Measurements from ENCODE around the gene OR10X1. TPM values are rescaled to one million over a fixed set of nuclear protein-coding genes. Genes with fewer than 3 reads are reported as not detected.

OR10X1 gene
- total and polyA plus RNA-seq, 4 donors: not detected

- no peaks in the 10 kb centered on the region for H3K9me3 ChIP-seq (ENCODE audit: control insufficient read depth in 4 of 4, low read length in 3 of 4)
- no peaks in the 10 kb centered on the region for H3K4me1 ChIP-seq (ENCODE audit: control insufficient read depth in 4 of 4, insufficient read depth in 4 of 4, low read length in 3 of 4)
- no peak overlapping the region for H3K4me3 ChIP-seq (ENCODE audit: low read depth in 1 of 3, low read length in 3 of 3)
- no peak overlapping the region for H3K9ac ChIP-seq (ENCODE audit: low read depth in 1 of 2, low read length in 2 of 2)
- H3K27ac ChIP-seq (ENCODE audit: low read depth in 1 of 2, low read length in 2 of 2): no peak overlapping the region
- no peak for DNase-seq (ENCODE audit: low spot score)
- no peak for TF ChIP-seq RAD21 (IDR thresholded peaks at IDR 0.05)
- TF ChIP-seq, protein P1, sequence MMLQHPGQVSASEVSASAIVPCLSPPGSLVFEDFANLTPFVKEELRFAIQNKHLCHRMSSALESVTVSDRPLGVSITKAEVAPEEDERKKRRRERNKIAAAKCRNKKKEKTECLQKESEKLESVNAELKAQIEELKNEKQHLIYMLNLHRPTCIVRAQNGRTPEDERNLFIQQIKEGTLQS (IDR thresholded peaks at IDR 0.05): no peak
- no peak for TF ChIP-seq RXRA (IDR thresholded peaks at IDR 0.05)
- no peak for TF ChIP-seq ZBTB33 (IDR thresholded peaks at IDR 0.05)
- no peak for TF ChIP-seq REST (IDR thresholded peaks at IDR 0.05)
- no peak for TF ChIP-seq HNF4A (conservative IDR thresholded peaks at IDR 0.05)
- 78% methylated on average over 3 of the region's 3 CpGs for WGBS
- no peaks in the 10 kb centered on the region for H3K36me3 ChIP-seq (ENCODE audit: control insufficient read depth in 4 of 4, insufficient read depth in 3 of 4, low read depth in 1 of 4, low read length in 3 of 4)
- peaks cover 0 to 7% (median 0%) of the 10 kb centered on the region in 4 donors for H3K27me3 ChIP-seq (ENCODE audit: control insufficient read depth in 4 of 4, insufficient read depth in 4 of 4, low read length in 3 of 4)
Measured at GRCh38 chr1:158577561-158577960, 2.1 kb downstream of the OR10X1 start.

DNA sequence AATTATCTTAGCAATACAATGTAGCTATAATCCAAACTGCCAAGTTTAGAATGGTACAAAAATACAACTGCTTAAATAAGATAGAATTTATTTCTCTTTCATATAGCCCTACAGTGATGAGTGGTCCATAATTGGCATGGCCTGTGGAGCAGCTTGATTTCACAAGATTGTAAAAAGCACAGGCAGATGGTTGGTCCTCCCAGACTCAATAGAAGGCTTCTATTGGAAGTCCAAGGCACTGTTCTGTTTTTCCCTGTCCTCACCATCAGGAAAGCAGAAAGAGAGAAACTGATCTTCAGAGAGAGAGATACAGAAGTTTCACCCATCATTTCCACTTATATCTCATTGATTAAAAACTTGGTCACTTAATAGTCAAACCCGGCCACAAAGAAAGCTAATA lies 7.5 kb downstream of the OR10X1 start:
- Histone ChIP-seq H3K4me1 (ENCODE audit: control insufficient read depth in 4 of 4, insufficient read depth in 4 of 4, low read length in 3 of 4) (no peaks in the 10 kb centered on the region), H3K27ac (ENCODE audit: low read depth in 1 of 2, low read length in 2 of 2) (no peak overlapping the region), H3K9ac (ENCODE audit: low read depth in 1 of 2, low read length in 2 of 2) (no peak overlapping the region), H3K9me3 (ENCODE audit: control insufficient read depth in 4 of 4, low read length in 3 of 4) (no peaks in the 10 kb centered on the region), H3K36me3 (ENCODE audit: control insufficient read depth in 4 of 4, insufficient read depth in 3 of 4, low read depth in 1 of 4, low read length in 3 of 4) (no peaks in the 10 kb centered on the region), H3K27me3 (ENCODE audit: control insufficient read depth in 4 of 4, insufficient read depth in 4 of 4, low read length in 3 of 4) (peaks cover 0 to 5% (median 0%) of the 10 kb centered on the region in 4 donors), H3K4me3 (ENCODE audit: low read depth in 1 of 3, low read length in 3 of 3) (no peak overlapping the region)
- TF ChIP-seq JUND (IDR thresholded peaks at IDR 0.05): no peak
- DNase-seq (ENCODE audit: low spot score): no peak
- WGBS: 76% methylated on average over 1 of the region's 1 CpG

- no peak within 1 kb of the TSS for H3K9ac ChIP-seq (ENCODE audit: low read depth in 1 of 2, low read length in 2 of 2)
- no peaks in the 10 kb centered on the region for H3K36me3 ChIP-seq (ENCODE audit: control insufficient read depth in 4 of 4, insufficient read depth in 3 of 4, low read depth in 1 of 4, low read length in 3 of 4)
- no peak for DNase-seq (ENCODE audit: low spot score)
- H3K4me1 ChIP-seq (ENCODE audit: control insufficient read depth in 4 of 4, insufficient read depth in 4 of 4, low read length in 3 of 4): no peaks in the 10 kb centered on the region
- TF ChIP-seq JUND (IDR thresholded peaks at IDR 0.05) (no peak), NR2F2 (IDR thresholded peaks at IDR 0.05) (no peak), HNF4A (conservative IDR thresholded peaks at IDR 0.05) (no peak), FOXA2 (IDR thresholded peaks at IDR 0.05) (no peak), TAF1 (conservative IDR thresholded peaks at IDR 0.05) (no peak), ZBTB33 (IDR thresholded peaks at IDR 0.05) (no peak), RXRA (IDR thresholded peaks at IDR 0.05) (no peak), SP1 (IDR thresholded peaks at IDR 0.05) (no peak), GABPA (IDR thresholded peaks at IDR 0.05 in 1 of 2, conservative IDR thresholded peaks at IDR 0.05 in 1 of 2) (no peak), REST (IDR thresholded peaks at IDR 0.05) (no peak), FOXA1 (IDR thresholded peaks at IDR 0.05) (no peak)
- TF ChIP-seq, protein P1 (IDR thresholded peaks at IDR 0.05): no peak
- TF ChIP-seq, protein P2, sequence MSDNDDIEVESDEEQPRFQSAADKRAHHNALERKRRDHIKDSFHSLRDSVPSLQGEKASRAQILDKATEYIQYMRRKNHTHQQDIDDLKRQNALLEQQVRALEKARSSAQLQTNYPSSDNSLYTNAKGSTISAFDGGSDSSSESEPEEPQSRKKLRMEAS (IDR thresholded peaks at IDR 0.05): no peak
- H3K9me3 ChIP-seq (ENCODE audit: control insufficient read depth in 4 of 4, low read length in 3 of 4): no peaks in the 10 kb centered on the region
- no peak within 1 kb of the TSS for H3K27ac ChIP-seq (ENCODE audit: low read depth in 1 of 2, low read length in 2 of 2)
- 52% methylated on average over 3 of the region's 3 CpGs for WGBS
- no peak within 1 kb of the TSS for H3K4me3 ChIP-seq (ENCODE audit: low read depth in 1 of 3, low read length in 3 of 3)
- H3K27me3 ChIP-seq (ENCODE audit: control insufficient read depth in 4 of 4, insufficient read depth in 4 of 4, low read length in 3 of 4): peaks cover 0 to 3% (median 0%) of the 10 kb centered on the region in 4 donors
Measured at GRCh38 chr1:158570480-158570879, 9.2 kb downstream of the OR10X1 start, which contains the start of gene OR6P1. Gene OR6P1 (minus strand): TSS chr1:158570580. CDS start chr1:158563604, 6,976 bp downstream.
